Caco-2 (cell line): ENCODE measurements around the gene CEP57L1. TPM values are rescaled to one million over a fixed set of nuclear protein-coding genes. Genes with fewer than 3 reads are reported as not detected.

Source experiments
- BruUV-seq: library from RNA; stranded (reverse); fragments of 400-500 nt; replicated peaks from 2 replicates; lab custom pipeline; 2021; lab: Mats Ljungman, UMichigan
- CTCF ChIA-PET: fragments of 300-600 bp; sonication (Branson Sonifier 250); formaldehyde crosslinking; loops from one replicate; lab custom pipeline; 2022; ENCODE audit warnings: antibody characterized with exemption; lab: Charles Lee
- POLR2A ChIA-PET: fragments of 300-600 bp; sonication (Branson Sonifier 250); formaldehyde crosslinking; loops from one replicate; lab custom pipeline; 2022; ENCODE audit warnings: antibody characterized with exemption; lab: Charles Lee
- DNase-seq, 2 experiments: peaks; one replicate each; pipeline versions ENCODE4 v3.0.0 to v3.0.0-alpha.2; 2020 to 2022
- H3K27me3 ChIP-seq: replicated peaks from 2 replicates; pipeline ENCODE4 v1.6.0; 2011; ENCODE audit warnings: low read length; ENCODE audit not compliant: control insufficient read depth, insufficient read depth
- H3K36me3 ChIP-seq: 2 replicates; pipeline ENCODE4 v1.5.1; 2011; ENCODE audit warnings: low read length; ENCODE audit not compliant: control insufficient read depth, insufficient read depth
- H3K4me1 ChIP-seq: fragments of 250-450 bp; sonication (Bioruptor Pico); 2 replicates; pipeline ENCODE4 v1.5.1; 2020; ENCODE audit warnings: mild to moderate bottlenecking
- H3K4me3 ChIP-seq: 2 replicates; pipeline ENCODE4 v1.5.1; 2011; ENCODE audit warnings: low read depth, mild to moderate bottlenecking, control low read depth, low read length
- H3K9me3 ChIP-seq: fragments of 250-450 bp; sonication (Bioruptor Pico); 2 replicates; pipeline ENCODE4 v1.5.1; 2020; ENCODE audit warnings: mild to moderate bottlenecking, moderate library complexity
- H3K27ac Mint-ChIP-seq: one replicate; pipeline ENCODE4 v1.8.0; 2022; ENCODE audit warnings: mixed read lengths; ENCODE audit not compliant: unreplicated experiment
- H3K27me3 Mint-ChIP-seq: one replicate; pipeline ENCODE4 v1.8.0; 2022; ENCODE audit warnings: mixed read lengths; ENCODE audit not compliant: insufficient read depth, unreplicated experiment
- H3K36me3 Mint-ChIP-seq: one replicate; pipeline ENCODE4 v1.8.0; 2022; ENCODE audit warnings: mild to moderate bottlenecking, mixed read lengths; ENCODE audit not compliant: insufficient read depth, unreplicated experiment
- H3K4me1 Mint-ChIP-seq: one replicate; pipeline ENCODE4 v1.8.0; 2022; ENCODE audit warnings: low read depth, mixed read lengths; ENCODE audit not compliant: unreplicated experiment
- H3K4me3 Mint-ChIP-seq: one replicate; pipeline ENCODE4 v1.8.0; 2022; ENCODE audit warnings: mild to moderate bottlenecking, moderate library complexity, mixed read lengths; ENCODE audit not compliant: unreplicated experiment
- H3K9me3 Mint-ChIP-seq: one replicate; pipeline ENCODE4 v1.8.0; 2022; ENCODE audit warnings: mixed read lengths; ENCODE audit not compliant: unreplicated experiment
- intact Hi-C: fragments of 100-400 bp; cut with micrococcal nuclease; formaldehyde crosslinking; loops from one replicate; pipeline ENCODE4 v1.10.0; 2022; ENCODE audit not compliant: unreplicated experiment
- total RNA-seq: library from RNA; stranded (reverse); gene quantifications from 2 replicates; pipeline ENCODE4 v1.2.3, GENCODE V29; 2022
- TF ChIP-seq, protein P1 (sequence below), 2 experiments: fragments of 200-600 bp in 1 of 2; IDR thresholded peaks; 1 replicate in 1 of 2; 2 replicates in 1 of 2; pipeline versions ENCODE4 v1.5.1 to v1.8.0; 2011 to 2022; ENCODE audit warnings: antibody characterized with exemption in 1 of 2, control low read depth in 1 of 2, inconsistent platforms in 1 of 2, low read depth in 1 of 2, low read length in 1 of 2, mild to moderate bottlenecking in 1 of 2, moderate library complexity in 1 of 2; ENCODE audit not compliant: insufficient read depth in 1 of 2, severe bottlenecking in 1 of 2, unreplicated experiment in 1 of 2

The CEP57L1 gene
- total RNA-seq, 1 experiment from 2014 or later: 12.7 TPM

GRCh38 chr6:109058620-109059019, 36.7 kb upstream of the CEP57L1 start:
- no TSS peak for BruUV-seq
- H3K27ac Mint-ChIP-seq: no peak overlapping the region
- Histone ChIP-seq H3K4me3 (no peak overlapping the region), H3K36me3 (no peaks in the 10 kb centered on the region), H3K27me3 (no peaks in the 10 kb centered on the region), H3K4me1 (peaks cover 9% of the 10 kb centered on the region; the same call in 1 of the 2 replicates), H3K9me3 (no peaks in the 10 kb centered on the region)
- no peak overlapping the region for H3K4me3 Mint-ChIP-seq
- no peak for DNase-seq
- intact Hi-C loops: no loop called here
- no peaks in the 10 kb centered on the region for H3K27me3 Mint-ChIP-seq
- TF ChIP-seq, protein P1, sequence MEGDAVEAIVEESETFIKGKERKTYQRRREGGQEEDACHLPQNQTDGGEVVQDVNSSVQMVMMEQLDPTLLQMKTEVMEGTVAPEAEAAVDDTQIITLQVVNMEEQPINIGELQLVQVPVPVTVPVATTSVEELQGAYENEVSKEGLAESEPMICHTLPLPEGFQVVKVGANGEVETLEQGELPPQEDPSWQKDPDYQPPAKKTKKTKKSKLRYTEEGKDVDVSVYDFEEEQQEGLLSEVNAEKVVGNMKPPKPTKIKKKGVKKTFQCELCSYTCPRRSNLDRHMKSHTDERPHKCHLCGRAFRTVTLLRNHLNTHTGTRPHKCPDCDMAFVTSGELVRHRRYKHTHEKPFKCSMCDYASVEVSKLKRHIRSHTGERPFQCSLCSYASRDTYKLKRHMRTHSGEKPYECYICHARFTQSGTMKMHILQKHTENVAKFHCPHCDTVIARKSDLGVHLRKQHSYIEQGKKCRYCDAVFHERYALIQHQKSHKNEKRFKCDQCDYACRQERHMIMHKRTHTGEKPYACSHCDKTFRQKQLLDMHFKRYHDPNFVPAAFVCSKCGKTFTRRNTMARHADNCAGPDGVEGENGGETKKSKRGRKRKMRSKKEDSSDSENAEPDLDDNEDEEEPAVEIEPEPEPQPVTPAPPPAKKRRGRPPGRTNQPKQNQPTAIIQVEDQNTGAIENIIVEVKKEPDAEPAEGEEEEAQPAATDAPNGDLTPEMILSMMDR (IDR thresholded peaks at IDR 0.05; ENCODE audit: insufficient read depth in 1 of 2, low read depth in 1 of 2, low read length in 1 of 2, severe bottlenecking in 1 of 2, unreplicated experiment in 1 of 2): no peak
- ChIA-PET POLR2A (interaction anchor here (0.6 kb wide), 1 partner anchor 211 kb away, joined by 3 read pairs; the partner anchor contains the start of gene ARMC2), CTCF (no interaction called here)
- peaks cover 8% of the 10 kb centered on the region for H3K4me1 Mint-ChIP-seq
- H3K36me3 Mint-ChIP-seq: no peaks in the 10 kb centered on the region
- H3K9me3 Mint-ChIP-seq: no peaks in the 10 kb centered on the region

GRCh38 chr6:109059153-109059552, 36.2 kb upstream of the CEP57L1 start:
- Histone ChIP-seq H3K4me3 (no peak overlapping the region), H3K9me3 (no peaks in the 10 kb centered on the region), H3K4me1 (0 out of 2 replicates have a peak, but pooled peaks cover 6% of the 10 kb centered on the region), H3K27me3 (no peaks in the 10 kb centered on the region), H3K36me3 (no peaks in the 10 kb centered on the region)
- Mint-ChIP-seq H3K4me3 (no peak overlapping the region), H3K27me3 (no peaks in the 10 kb centered on the region), H3K36me3 (no peaks in the 10 kb centered on the region), H3K4me1 (peaks cover 8% of the 10 kb centered on the region), H3K27ac (no peak overlapping the region), H3K9me3 (no peaks in the 10 kb centered on the region)
- TF ChIP-seq, protein P1 (IDR thresholded peaks at IDR 0.05; ENCODE audit: insufficient read depth in 1 of 2, low read depth in 1 of 2, low read length in 1 of 2, severe bottlenecking in 1 of 2, unreplicated experiment in 1 of 2): no peak
- ChIA-PET POLR2A (interaction anchor here (0.6 kb wide), 1 partner anchor 211 kb away, joined by 3 read pairs; the partner anchor contains the start of gene ARMC2), CTCF (no interaction called here)
- BruUV-seq: no TSS peak
- intact Hi-C loops: no loop called here
- no peak for DNase-seq

DNA sequence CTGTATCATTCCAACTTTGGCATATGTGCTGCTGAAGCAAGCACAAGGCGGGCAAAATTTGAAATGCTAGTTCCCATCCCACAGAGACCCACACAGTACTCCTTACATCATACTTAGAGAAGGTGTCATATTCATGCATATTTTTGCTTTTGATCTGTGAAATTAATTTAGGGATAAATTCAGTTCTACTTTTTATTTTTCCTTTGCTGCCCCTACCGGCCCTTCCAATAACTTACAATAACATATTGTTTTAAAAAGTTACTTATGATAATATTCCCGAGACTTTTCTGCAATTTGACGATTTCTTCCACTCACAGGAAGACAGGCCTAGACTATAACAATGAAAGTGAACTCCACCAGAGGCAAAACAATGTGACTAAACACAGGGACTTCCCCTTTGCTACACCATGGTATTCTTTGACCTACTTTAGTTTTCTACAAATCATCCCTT, 35.7 kb upstream of the CEP57L1 start:
- BruUV-seq: no TSS peak
- Mint-ChIP-seq H3K4me1 (peaks cover 8% of the 10 kb centered on the region), H3K4me3 (no peak overlapping the region), H3K9me3 (no peaks in the 10 kb centered on the region), H3K27me3 (no peaks in the 10 kb centered on the region), H3K27ac (no peak overlapping the region), H3K36me3 (no peaks in the 10 kb centered on the region)
- Histone ChIP-seq H3K4me3 (no peak overlapping the region), H3K4me1 (0 out of 2 replicates have a peak, but pooled peaks cover 6% of the 10 kb centered on the region), H3K36me3 (no peaks in the 10 kb centered on the region), H3K27me3 (no peaks in the 10 kb centered on the region), H3K9me3 (no peaks in the 10 kb centered on the region)
- CTCF ChIA-PET: no interaction called here
- POLR2A ChIA-PET: no interaction called here
- TF ChIP-seq, protein P1 (IDR thresholded peaks at IDR 0.05; ENCODE audit: insufficient read depth in 1 of 2, low read depth in 1 of 2, low read length in 1 of 2, severe bottlenecking in 1 of 2, unreplicated experiment in 1 of 2): no peak
- DNase-seq: no peak
- intact Hi-C loops: no loop called here
